Amniotic stem cell (primary cell): ENCODE data around the gene PCDHGA12.
A peak's percentile ranks its signal among the peaks of the same experiment; 100 is the strongest.

Source experiments
- DNase-seq: peaks from one replicate; lab custom pipeline; 2025; lab: John Stamatoyannopoulos, UW

The PCDHGA12 gene

GRCh38 chr5:141439411-141440141 lies 9.3 kb downstream of the PCDHGA12 start:
- DNase-seq = no peak

GRCh38 chr5:141440341-141440740 lies 10.0 kb downstream of the PCDHGA12 start:
- DNase-seq = no peak

GRCh38 chr5:141441571-141442170 lies 11.4 kb downstream of the PCDHGA12 start:
- no peak for DNase-seq

- DNase-seq = no peak
Measured at GRCh38 chr5:141465351-141465750, 35.0 kb downstream of the PCDHGA12 start.

GRCh38 chr5:141475625-141476131 lies 45.4 kb downstream of the PCDHGA12 start, which contains the start of gene PCDHGC3:
Gene PCDHGC3 (plus strand): TSS chr5:141475966. CDS start chr5:141476117, 151 bp downstream.
- DNase-seq = peak; percentile 94

- peak; percentile 69 for DNase-seq
Measured at GRCh38 chr5:141476132-141476911, 46.0 kb downstream of the PCDHGA12 start.

- no peak for DNase-seq
Measured at GRCh38 chr5:141477044-141477575, 46.8 kb downstream of the PCDHGA12 start.

- no peak for DNase-seq
Measured at GRCh38 chr5:141477815-141478214, 47.5 kb downstream of the PCDHGA12 start.

GRCh38 chr5:141478321-141478945 lies 48.1 kb downstream of the PCDHGA12 start:
- DNase-seq = no peak

GRCh38 chr5:141479776-141480175 lies 49.5 kb downstream of the PCDHGA12 start:
- DNase-seq = no peak
